CD4-positive, alpha-beta T cell treated with Interleukin-15 for 1 hour (primary cell): ENCODE results near the gene ALOX12.
"Not testable (repeated sequence)": the region's sequence is repeated elsewhere in the genome, so short reads cannot be mapped to it uniquely, and the experiment has no call there.

Source experiments
- DNase-seq: peaks from one replicate; pipeline ENCODE4 v3.0.0-alpha.2; 2020

ALOX12 gene

DNA sequence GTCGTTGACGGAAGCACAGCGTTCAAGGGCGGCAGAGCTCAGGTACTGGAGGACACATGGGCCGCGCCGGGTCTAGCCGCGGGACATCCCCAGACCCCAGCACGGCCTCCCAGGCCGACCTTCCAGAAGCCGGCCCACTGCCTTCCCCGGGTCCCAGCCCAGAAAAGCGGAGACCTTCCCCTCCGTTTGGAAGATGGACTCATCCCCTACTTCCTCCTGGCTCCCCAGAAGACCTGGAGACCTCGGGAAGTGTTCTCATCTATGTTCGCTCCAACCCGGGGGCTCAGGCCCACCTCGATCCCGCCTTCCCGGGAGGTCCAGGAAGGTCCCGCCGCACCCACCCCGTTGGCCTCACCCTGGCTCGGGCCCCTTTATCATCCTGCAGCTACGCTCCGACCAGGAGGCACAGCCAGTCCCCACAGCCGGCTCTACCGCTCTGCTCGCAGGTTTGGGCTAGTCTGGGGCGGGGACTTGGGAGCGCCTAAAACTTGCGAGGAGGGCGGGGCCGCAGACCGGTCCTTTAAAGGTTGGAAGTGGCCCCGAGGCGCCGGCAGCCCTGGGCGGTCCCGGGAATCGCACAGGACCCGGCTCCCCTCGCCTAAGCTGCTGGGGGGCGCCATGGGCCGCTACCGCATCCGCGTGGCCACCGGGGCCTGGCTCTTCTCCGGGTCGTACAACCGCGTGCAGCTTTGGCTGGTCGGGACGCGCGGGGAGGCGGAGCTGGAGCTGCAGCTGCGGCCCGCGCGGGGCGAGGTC is at the start of gene ALOX12:
Gene ALOX12 (plus strand): TSS at position 550 of the 756 bp plus-strand sequence. CDS start 69 bp downstream, at position 619.
- no peak for DNase-seq

DNA sequence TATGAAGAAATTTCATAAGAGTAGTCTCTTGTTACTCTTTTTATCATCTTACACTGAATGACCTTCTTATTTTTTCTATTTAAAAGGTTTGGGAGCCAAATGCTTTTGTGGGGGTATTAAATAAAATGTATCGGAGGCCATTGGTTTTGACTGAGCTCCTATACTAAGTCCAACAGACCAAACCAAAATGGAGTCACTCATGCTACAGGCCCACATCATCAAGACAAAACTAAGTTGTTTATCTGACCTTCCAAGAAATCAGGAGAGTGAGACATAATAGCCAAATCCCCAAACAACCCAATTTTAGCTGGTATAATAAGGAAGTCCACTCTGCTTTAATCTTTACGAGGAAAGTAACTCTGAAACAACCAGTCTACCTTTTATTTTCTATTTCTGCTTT is 48.1 kb upstream of the ALOX12 start:
- DNase-seq = no peak

DNA sequence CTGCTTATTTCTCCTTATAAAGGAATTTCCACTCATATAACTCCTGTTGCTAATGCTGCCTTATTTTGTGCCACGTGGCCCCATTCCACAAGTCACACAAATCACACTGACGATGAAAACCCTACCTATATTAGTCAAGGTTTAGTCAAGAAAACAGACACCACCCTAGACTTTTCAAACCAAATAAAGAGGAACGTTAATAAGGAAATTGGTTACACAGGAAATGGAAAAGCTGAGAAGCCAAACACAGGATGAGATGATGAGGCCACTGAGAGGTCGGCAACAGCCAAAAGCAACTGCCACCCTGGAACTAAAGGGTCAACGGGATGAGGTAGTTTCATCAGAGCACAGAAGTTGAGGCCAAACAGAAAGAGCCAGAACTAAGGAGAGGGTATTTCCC is 47.3 kb upstream of the ALOX12 start:
- no peak for DNase-seq

DNA sequence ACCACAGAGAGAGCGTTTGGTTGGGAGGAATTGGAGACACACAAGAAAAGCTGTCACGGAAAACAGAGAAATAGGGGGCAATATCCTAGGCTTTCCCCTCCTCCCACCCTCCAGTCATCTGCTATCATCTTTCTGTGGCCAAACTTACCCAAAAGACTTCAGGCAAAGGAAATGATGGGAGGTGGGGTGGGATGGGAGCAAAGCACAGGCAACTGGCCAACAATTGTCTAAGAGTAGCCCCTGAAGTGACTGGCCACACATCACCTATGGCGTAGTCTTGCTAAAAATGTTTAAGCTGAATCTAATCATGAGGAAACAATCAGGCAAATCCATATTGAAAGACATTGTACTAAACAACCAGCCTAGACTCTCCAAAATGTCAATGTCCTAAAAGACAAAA is 46.9 kb upstream of the ALOX12 start:
- no peak for DNase-seq

GRCh38 chr17:6950938-6951337 is 44.9 kb upstream of the ALOX12 start:
- not testable (repeated sequence) for DNase-seq

- DNase-seq = no peak
These were observed 42.2 kb upstream of the ALOX12 start for GRCh38 chr17:6953689-6954088.

GRCh38 chr17:6959700-6960099 is 36.1 kb upstream of the ALOX12 start:
- no peak for DNase-seq

DNA sequence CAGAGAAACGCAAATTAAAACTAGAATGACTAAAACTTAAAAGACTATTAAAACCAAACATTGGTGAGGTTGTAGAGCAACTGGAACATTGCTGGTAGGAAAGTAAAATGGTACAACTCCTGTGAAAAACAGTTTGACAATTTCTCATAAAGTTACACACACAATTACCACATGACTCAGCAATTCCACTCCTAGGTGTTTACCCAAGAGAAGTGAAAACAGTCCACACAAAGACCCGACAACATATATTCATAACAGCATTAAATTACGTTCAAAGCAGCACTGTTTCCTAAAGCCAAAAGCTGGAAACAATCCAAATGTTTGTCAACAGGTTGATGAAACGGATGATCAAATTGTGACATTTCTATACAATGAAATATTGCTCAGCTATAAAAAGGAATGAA is 26.5 kb upstream of the ALOX12 start:
- no peak for DNase-seq

DNA sequence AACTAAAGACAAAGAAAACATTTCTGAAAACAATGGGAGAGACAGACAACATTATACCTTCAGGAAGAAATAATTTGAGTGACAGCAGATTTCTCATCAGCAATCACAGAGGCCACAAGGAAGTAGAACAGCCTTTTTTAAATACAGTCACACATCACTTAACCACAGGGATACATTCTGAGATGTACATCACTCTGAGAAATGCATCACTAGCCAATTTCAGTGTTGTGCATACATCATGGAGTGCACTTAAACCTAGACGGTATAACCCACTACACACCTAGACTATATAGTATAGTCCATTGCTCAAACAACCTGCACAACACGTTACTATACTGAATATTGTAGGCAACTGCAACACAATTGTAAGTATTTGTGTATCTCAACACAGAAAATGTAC is 24.9 kb upstream of the ALOX12 start:
- no peak for DNase-seq

DNA sequence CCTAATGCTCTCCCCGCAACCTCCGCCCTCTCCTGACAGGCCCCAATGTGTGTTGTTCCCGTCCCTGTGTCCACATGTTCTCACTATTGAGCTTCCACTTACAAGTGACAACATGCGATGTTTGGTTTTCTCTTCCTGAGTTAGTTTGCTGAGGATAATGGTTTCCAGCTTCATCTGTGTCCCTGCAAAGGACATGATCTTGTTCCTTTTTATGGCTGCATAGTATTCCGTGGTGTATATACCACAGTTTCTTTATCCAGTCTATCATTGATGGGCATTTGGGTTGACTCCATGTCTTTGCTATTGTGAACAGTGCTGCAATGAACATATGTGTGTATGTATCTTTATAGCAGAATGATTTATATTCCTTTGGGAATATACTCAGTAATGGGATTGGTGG is 16.4 kb upstream of the ALOX12 start:
- not testable (repeated sequence) for DNase-seq

DNA sequence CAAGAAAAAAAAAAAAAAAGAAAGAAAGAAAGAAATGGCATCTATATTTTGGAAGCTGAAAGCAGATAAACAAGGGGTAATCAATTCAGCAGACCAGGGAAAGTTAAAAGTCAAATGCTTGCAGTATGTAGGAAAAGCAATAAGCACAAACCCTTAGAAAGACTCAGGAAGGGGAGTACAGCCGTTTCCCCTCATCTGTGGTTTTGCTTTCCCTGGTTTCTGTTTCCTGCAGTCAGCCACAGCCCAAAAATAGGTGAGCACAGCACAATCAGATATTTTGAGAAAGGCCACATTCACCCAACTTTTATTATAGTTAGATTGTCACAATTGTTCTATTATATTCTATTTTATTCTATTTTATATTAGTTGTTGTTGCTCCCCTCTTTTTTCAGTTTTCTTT is 14.4 kb upstream of the ALOX12 start:
- DNase-seq = no peak

- no peak for DNase-seq
These were observed 10.6 kb upstream of the ALOX12 start for GRCh38 chr17:6985266-6985665.

DNA sequence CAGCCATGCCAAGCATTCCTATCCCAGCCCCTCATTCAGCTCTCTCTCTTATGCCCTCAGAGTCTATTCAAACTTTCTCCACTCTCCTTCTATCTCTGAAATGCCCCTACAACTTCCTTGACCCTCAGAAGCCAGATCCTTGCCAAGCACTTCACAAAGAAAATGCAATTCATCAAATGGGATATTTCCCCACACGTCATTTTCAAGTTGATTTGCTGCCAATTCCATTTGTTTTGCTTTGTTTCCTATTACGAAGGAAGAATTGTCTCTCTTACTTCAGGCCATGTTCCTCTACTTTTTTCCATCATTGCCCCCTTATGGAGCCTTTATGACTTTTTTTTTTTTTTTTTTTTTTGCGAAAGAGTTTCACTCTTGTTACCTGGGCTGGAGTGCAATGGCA is 9.2 kb upstream of the ALOX12 start:
- DNase-seq = no peak

- DNase-seq = no peak
These were observed 6.1 kb upstream of the ALOX12 start for GRCh38 chr17:6989779-6990178.

DNA sequence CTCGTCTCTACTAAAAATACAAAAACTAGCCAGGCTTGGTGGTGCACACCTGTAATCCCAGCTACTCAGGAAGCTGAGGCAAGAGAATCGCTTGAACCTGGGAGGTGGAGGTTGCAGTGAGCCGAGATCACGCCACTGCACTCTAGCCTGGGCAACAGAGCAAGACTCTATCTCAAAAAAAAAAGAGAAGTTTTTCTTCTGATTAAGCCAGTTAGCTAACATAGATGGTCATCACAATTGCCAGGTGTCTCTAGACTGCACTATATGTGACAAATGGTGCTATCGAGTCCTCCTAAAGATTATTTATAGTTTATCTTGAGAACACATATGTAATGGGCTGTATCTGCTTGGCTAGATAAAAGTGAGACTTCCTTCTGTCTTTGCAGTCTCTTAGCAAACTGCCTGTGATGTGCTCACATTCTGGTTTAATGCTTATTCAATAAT is 2.2 kb upstream of the ALOX12 start:
- not testable (repeated sequence) for DNase-seq

- DNase-seq = no peak
These were observed 1.7 kb upstream of the ALOX12 start for GRCh38 chr17:6994118-6994598.

DNA sequence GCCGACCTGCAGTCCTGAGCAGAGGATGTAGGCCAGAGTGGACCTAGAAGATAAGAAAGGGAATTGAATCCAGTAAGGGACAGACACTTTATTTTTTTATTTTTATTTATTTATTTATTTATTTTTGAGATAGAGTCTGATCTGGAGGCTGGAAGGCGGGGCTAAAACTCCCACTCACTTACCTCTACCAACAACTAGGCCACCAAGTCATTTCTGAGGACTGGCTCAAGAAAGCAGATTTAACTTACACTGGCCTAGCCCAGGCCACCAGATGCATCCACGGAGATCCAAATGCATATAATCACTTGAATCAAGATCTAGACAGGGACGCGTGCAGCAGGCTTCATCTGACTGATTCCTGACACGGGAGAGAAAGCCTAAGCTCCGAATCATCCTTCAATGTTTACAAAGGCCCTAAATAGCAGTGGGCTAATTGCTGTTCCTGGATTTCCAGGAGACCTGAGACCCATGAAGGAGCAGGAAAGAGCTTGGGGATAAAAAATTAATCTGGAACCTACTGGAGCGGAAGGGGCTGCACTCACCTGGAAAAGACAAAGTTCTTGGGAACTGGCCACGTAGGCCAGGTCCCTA is 1.1 kb upstream of the ALOX12 start:
- no peak for DNase-seq

DNA sequence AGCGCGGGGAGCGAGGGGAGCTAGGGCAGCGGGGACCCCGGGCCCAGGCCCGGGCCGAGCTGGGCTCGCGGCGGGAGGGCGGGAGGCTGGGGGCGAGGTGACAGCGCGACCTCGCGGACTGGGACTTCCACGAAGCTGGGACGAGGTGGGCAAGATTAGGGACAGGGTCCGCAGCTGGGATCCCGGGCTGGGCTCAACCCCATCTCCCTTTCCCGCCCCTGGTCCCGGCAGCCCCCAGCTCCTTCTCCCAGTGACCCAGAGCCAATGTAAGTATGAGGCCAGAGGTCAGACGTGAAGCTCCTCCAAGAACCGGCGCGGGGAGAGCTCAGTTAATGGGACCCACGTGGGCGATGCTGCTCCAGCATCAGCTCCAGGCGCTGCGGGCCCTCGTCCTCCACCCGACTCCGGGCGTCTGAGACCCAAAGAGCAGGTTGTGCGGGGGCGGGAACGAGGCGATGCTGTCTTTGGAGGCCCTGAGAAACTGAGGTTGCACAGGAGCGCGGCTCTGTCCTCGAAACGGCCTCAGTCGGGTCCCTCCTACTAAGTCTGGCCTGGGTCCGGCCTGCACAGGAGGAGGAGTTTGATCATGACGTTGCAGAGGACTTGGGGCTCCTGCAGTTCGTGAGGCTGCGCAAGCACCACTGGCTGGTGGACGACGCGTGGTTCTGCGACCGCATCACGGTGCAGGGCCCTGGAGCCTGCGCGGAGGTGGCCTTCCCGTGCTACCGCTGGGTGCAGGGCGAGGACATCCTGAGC is 585 bp downstream of the ALOX12 start:
- no peak for DNase-seq

DNA sequence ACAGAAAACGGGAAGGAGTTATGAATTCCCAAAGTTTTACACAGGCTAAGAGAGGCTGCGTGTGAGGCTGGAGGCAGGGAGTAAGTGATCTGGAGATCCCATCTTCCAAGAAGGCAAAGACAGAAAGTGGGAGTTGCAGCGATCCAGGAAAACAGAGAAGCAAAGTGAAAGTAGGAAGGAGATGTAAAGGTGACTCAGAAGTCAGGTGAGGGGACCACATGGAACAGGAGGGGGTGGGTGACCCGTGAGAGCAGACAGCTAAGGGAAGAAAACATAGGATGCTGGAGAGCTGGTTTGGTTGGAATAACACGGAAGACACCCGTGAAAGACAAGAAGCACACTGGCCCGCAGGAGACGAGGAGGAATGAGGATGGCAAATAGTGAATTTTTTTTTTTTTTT is 1.3 kb downstream of the ALOX12 start:
- DNase-seq = no peak

GRCh38 chr17:6998855-6999508 is 3.1 kb downstream of the ALOX12 start:
- no peak for DNase-seq

DNA sequence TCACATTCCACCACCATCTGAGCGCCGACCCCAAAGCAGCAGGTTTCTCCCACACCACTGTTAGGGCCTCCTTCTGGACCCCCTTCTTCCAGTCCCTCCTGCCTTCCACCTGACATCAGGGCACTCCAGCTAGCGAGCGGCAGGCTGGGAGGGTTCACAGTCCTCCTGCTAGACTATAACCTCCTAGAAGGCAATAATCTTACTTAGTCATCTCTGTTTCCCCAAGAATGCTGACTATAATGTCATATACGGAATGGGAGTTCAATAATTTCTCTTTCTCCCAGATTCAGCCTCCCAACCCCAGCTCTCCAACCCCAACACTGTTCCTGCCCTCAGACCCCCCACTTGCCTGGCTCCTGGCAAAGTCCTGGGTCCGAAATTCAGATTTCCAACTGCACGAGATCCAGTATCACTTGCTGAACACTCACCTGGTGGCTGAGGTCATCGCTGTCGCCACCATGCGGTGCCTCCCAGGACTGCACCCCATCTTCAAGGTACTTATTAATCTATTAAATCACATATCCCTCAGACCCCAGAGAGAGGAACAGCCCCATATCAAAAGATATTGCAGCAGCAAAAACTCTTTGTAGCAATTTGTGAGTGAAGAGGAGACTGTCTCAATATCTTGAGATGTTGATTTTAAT is 5.6 kb downstream of the ALOX12 start:
- DNase-seq = no peak

DNA sequence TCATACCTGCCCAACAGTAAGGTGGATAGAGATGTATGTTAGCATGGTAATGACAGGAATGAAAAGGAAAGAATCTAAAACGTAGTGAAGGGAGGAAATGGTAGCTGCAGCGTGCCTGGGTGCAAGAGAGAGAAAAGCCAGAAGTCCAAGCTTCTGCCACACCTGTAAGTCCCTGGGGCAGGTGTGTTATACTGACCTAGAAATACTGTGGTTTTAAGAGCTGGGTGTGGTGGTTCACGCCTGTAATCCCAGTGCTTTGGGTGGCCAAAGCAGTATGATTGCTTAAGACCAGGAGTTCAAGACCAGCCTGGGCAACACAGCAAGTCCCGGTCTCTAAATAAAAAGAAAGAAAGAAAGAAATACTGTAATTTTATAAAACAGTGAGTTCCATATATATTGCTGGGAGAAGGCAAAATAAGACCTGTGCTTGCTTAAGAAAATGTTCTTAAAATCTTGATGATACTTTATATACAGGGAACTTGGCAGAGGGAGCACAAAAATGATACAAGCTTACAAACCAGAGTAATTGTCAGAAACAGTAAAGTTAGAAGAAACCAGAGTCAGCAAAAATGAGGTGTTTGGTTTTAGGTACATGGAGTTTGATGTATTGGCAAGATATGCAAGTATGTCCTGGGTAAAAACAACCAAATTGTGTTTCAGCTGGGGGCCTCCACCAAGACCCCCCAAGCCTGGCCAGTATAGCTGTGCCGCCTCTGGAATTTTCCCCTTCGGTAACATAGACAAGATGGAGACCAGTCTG is 6.6 kb downstream of the ALOX12 start:
- no peak for DNase-seq
